ENCODE data around the gene PTPRC. TPM values are rescaled to one million over a fixed set of nuclear protein-coding genes. Genes with fewer than 3 reads are reported as not detected.

The PTPRC gene
- total and polyA plus RNA-seq, 8 donors: 0.59 to 20.5 (median 2.7) TPM

- ATAC-seq: no peak
- H3K27ac ChIP-seq: peak overlapping the region in 2 of 4 donors; percentile 39 to 46
These were observed 44.0 kb downstream of the PTPRC start for GRCh38 chr1:198682850-198683249.

GRCh38 chr1:198683449-198683848 lies 44.6 kb downstream of the PTPRC start:
- no peak for TF ChIP-seq CTCF (IDR thresholded peaks at IDR 0.05)
- Histone ChIP-seq H3K4me3 (no peak overlapping the region), H3K27me3 (no peaks in the 10 kb centered on the region), H3K9me3 (no peaks in the 10 kb centered on the region), H3K4me1 (peaks cover 0 to 10% (median 8%) of the 10 kb centered on the region in 3 donors), H3K36me3 (no peaks in the 10 kb centered on the region), H3K27ac (peak overlapping the region in 1 of 4 donors; percentile 46)
- no peak for ATAC-seq
- whole genome bisulfite sequencing, 2 donors: 82 to 86% methylated on average over 2 of the region's 2 CpGs
- DNase-seq: no peak
- intact Hi-C loops (cut with DNase I): no loop called here
- no peak for FAIRE-seq

More at GRCh38 chr1:198682850-198683249, 44.0 kb downstream of the PTPRC start:
- Histone ChIP-seq H3K4me3 (no peak overlapping the region), H3K27me3 (no peaks in the 10 kb centered on the region), H3K36me3 (no peaks in the 10 kb centered on the region), H3K4me1 (peaks cover 0 to 10% (median 8%) of the 10 kb centered on the region in 3 donors), H3K9me3 (no peaks in the 10 kb centered on the region)
- FAIRE-seq (no peak), DNase-seq (no peak)
- WGBS, 2 donors: 68 to 75% methylated on average over 2 of the region's 2 CpGs
- intact Hi-C loops (cut with DNase I): no loop called here
- no peak for TF ChIP-seq CTCF (IDR thresholded peaks at IDR 0.05)

- H3K27ac ChIP-seq: no peak overlapping the region
- intact Hi-C loops (cut with DNase I): no loop called here
- no peaks in the 10 kb centered on the region for H3K27me3 ChIP-seq
- DNase-seq (no peak), ATAC-seq (no peak), FAIRE-seq (peak; percentile 84)
- no peaks in the 10 kb centered on the region for H3K9me3 ChIP-seq
- H3K4me3 ChIP-seq: no peak overlapping the region
- no peaks in the 10 kb centered on the region for H3K36me3 ChIP-seq
- no peak for TF ChIP-seq CTCF (IDR thresholded peaks at IDR 0.05)
- H3K4me1 ChIP-seq: peaks cover 0 to 9% (median 8%) of the 10 kb centered on the region in 3 donors
These were observed 47.4 kb downstream of the PTPRC start for GRCh38 chr1:198686069-198686728.

GRCh38 chr1:198687429-198687828 lies 48.6 kb downstream of the PTPRC start:
- FAIRE-seq (no peak), ATAC-seq (no peak), DNase-seq (no peak)
- 77 to 78% methylated on average over 4 of the region's 4 CpGs for WGBS, 2 donors
- Histone ChIP-seq H3K36me3 (no peaks in the 10 kb centered on the region), H3K4me3 (no peak overlapping the region), H3K27me3 (no peaks in the 10 kb centered on the region), H3K4me1 (peaks cover 0 to 3% (median 0%) of the 10 kb centered on the region in 3 donors), H3K9me3 (no peaks in the 10 kb centered on the region), H3K27ac (no peak overlapping the region)
- no peak for TF ChIP-seq CTCF (IDR thresholded peaks at IDR 0.05)
- intact Hi-C loops (cut with DNase I): no loop called here

- intact Hi-C loops (cut with DNase I): no loop called here
- Histone ChIP-seq H3K4me3 (no peak overlapping the region), H3K27me3 (no peaks in the 10 kb centered on the region), H3K27ac (no peak overlapping the region), H3K9me3 (no peaks in the 10 kb centered on the region), H3K4me1 (no peaks in the 10 kb centered on the region), H3K36me3 (no peaks in the 10 kb centered on the region)
- ATAC-seq (no peak), DNase-seq (no peak), FAIRE-seq (no peak)
- WGBS, 2 donors: 87 to 92% methylated on average over 1 of the region's 1 CpG
- TF ChIP-seq CTCF (IDR thresholded peaks at IDR 0.05): no peak
These were observed 52.2 kb downstream of the PTPRC start for GRCh38 chr1:198691063-198691462.
